ENCODE results near the gene BBS9.

Gene BBS9

DNA sequence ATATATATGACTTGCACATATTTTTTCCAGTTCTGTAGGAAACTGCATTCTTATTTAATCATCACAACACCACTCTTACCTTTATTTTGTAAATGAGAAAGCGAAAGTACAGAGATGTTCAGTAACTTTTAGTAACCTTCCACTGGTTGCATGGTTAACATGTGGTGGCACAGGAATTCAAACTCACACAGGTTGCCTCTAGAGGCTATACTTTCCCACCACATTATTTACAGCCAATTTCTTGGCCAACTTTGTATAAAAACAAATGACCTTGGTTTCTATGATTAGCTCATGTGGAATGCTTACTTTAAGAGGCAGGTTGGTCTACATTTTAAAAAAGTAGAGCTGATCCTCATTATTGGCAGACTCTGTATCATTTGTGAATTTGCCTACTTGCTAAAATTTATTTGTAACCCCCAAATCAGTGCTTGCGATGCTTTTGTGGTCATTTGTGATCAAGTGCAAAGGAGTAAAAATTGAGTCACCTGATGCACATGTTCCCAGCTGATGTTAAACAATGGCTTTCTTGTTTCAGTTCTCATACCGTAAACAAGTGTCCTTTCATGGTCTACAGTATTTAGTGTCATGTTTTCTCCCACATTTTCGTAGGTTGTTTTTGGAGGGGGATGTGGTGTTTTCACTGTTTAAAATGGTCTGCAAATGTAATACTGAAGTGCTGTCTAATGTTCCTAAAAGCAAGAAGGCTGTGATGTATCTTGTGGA lies 14.8 kb downstream of the BBS9 start:
- H3K4me1 ChIP-seq (ENCODE audit: insufficient read depth, low read length) = no peaks in the 10 kb centered on the region

DNA sequence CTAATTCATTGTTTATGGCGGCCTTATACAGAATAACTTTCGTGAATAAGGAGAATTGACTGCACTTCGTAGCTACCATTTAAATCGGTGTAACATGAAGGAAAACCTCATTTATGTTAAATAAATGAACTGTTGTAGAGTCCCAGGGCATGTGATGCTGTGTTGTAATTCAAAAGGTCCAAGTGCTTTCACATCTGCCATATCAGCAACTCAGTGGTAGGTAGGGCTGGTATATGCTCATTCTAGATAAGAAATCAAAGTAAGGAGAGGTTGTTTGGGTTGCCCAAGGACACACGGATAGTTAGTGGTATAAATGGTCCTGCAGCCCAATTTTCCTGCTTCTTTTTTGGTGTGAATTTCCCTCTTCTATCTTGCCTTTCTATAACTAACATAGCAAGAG lies 15.8 kb downstream of the BBS9 start:
- peaks cover 4% of the 10 kb centered on the region for H3K9me3 ChIP-seq (ENCODE audit: low read length)
- no peaks in the 10 kb centered on the region for H3K27me3 ChIP-seq (ENCODE audit: insufficient read depth, low read length)
- no peak overlapping the region for H3K4me3 ChIP-seq (ENCODE audit: low read length)

More for the DNA sequence above, 14.8 kb downstream of the BBS9 start:
- H2AFZ ChIP-seq (ENCODE audit: low read depth, low read length) = no peak overlapping the region
- H3K9me3 ChIP-seq (ENCODE audit: low read length) = peaks cover 4% of the 10 kb centered on the region
- no peak overlapping the region for H3K4me3 ChIP-seq (ENCODE audit: low read length)
- H3K36me3 ChIP-seq (ENCODE audit: insufficient read depth, low read length) = no peaks in the 10 kb centered on the region
- H3K27me3 ChIP-seq (ENCODE audit: insufficient read depth, low read length) = no peaks in the 10 kb centered on the region

DNA sequence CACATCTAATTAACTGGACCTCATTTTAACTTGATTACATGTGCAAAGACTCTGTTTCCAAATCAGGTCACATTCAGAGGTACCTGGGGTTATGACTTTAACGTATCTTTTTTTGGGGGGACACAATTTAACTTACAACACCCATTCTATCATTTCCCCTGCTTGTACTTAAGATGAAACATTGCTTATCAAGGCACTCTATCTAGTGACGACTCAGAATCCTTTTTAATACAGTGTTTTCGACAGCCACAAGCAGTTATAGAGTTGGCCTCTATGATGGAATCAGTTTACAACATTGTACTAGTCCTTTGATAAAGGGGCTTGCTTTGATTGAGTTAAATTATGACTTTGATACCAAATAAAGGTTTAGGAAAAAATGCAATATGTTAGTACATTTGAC lies 22.7 kb downstream of the BBS9 start:
- no peak overlapping the region for H2AFZ ChIP-seq (ENCODE audit: low read depth, low read length)
- H3K4me3 ChIP-seq (ENCODE audit: low read length) = no peak overlapping the region
- H3K9me3 ChIP-seq (ENCODE audit: low read length) = no peaks in the 10 kb centered on the region
- no peaks in the 10 kb centered on the region for H3K36me3 ChIP-seq (ENCODE audit: insufficient read depth, low read length)
- no peaks in the 10 kb centered on the region for H3K27me3 ChIP-seq (ENCODE audit: insufficient read depth, low read length)
- no peaks in the 10 kb centered on the region for H3K4me1 ChIP-seq (ENCODE audit: insufficient read depth, low read length)

More for the DNA sequence above, 15.8 kb downstream of the BBS9 start:
- no peaks in the 10 kb centered on the region for H3K36me3 ChIP-seq (ENCODE audit: insufficient read depth, low read length)
- H2AFZ ChIP-seq (ENCODE audit: low read depth, low read length) = no peak overlapping the region
- H3K4me1 ChIP-seq (ENCODE audit: insufficient read depth, low read length) = no peaks in the 10 kb centered on the region

DNA sequence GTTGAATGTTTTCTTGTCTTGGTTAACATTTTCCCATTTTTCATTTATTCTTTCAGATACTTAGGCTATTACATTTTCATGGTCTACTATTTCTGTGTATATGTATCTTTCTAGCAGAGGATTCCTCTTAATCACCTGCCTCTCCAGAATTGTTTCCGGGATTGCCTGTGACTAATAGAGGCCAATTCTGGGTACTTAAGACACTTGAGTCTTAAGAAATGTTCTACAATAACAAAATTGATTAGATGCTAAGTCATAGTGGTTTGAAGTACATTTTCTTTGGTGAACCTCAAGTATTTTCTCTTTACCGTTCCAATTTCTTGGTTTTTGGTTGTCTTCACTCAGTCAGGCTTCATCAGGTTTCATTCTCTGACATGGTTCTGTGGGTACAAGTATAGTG lies 26.4 kb downstream of the BBS9 start:
- H2AFZ ChIP-seq (ENCODE audit: low read depth, low read length) = no peak overlapping the region
- no peaks in the 10 kb centered on the region for H3K9me3 ChIP-seq (ENCODE audit: low read length)
- no peaks in the 10 kb centered on the region for H3K4me1 ChIP-seq (ENCODE audit: insufficient read depth, low read length)
- no peaks in the 10 kb centered on the region for H3K27me3 ChIP-seq (ENCODE audit: insufficient read depth, low read length)
- no peaks in the 10 kb centered on the region for H3K36me3 ChIP-seq (ENCODE audit: insufficient read depth, low read length)
- H3K4me3 ChIP-seq (ENCODE audit: low read length) = no peak overlapping the region

DNA sequence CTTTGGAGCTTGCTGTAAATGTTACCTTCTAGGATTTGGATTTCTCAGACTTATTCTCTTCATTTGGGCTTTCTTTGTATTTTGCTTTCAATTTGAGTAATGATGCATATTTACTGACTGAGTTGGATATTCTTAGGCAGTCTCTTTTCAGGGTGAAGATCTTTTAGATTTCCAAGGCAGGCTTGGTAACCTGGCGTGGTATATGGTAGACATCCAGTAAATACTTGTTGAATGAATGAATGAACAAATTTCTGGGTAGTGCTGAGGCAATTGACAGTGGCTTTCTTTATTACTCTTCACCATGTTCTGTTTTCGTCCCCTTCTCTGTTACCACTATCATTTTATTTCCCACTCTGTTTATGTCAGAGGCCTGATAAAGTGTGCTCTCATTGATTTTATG lies 27.1 kb downstream of the BBS9 start:
- H3K4me1 ChIP-seq (ENCODE audit: insufficient read depth, low read length) = no peaks in the 10 kb centered on the region
- no peak overlapping the region for H3K4me3 ChIP-seq (ENCODE audit: low read length)
- H2AFZ ChIP-seq (ENCODE audit: low read depth, low read length) = no peak overlapping the region
- no peaks in the 10 kb centered on the region for H3K27me3 ChIP-seq (ENCODE audit: insufficient read depth, low read length)
- H3K36me3 ChIP-seq (ENCODE audit: insufficient read depth, low read length) = no peaks in the 10 kb centered on the region
- peaks cover 2% of the 10 kb centered on the region for H3K9me3 ChIP-seq (ENCODE audit: low read length)

DNA sequence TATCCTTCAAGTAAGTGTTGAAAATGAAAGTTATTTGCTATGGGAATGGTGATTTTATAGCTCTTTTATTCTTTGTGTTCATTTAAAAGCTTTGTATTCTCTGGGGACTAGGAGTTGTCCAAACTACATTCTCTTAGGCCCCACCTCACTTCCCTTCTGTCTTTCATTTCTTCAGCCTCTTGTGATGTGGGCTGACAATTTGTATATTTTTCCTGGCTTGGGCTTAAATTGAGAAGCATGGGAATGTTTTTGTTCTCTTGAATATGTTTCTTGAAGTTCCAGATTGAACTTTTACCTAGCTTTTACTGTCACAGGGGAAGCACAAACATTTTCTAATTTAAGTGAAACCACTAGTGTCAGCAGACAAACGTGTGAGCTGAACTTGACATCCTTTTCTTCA lies 27.9 kb downstream of the BBS9 start:
- Histone ChIP-seq H3K27me3 (ENCODE audit: insufficient read depth, low read length) (no peaks in the 10 kb centered on the region), H3K4me1 (ENCODE audit: insufficient read depth, low read length) (no peaks in the 10 kb centered on the region)

DNA sequence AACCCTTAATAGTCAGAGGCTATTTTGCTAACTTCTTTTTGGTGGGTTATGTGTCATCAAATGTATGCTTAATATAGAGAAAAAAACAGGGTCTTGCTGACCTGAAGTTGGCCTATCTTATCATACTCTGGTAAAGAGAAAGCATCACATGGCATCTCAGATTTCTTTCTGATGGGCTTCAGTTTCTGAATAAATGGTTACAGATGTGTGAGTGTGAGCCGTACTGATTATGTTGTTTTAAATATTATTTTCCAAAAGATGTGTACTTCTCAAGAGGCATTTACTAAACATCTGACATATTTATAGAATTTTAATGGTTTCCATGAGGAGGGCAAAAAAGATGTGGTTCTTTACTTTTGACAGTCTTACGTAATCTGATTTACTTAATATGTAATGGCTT lies 28.4 kb downstream of the BBS9 start:
- H3K9me3 ChIP-seq (ENCODE audit: low read length) = peaks cover 2% of the 10 kb centered on the region
- H3K4me3 ChIP-seq (ENCODE audit: low read length) = no peak overlapping the region
- no peaks in the 10 kb centered on the region for H3K4me1 ChIP-seq (ENCODE audit: insufficient read depth, low read length)
- no peaks in the 10 kb centered on the region for H3K27me3 ChIP-seq (ENCODE audit: insufficient read depth, low read length)
- H3K36me3 ChIP-seq (ENCODE audit: insufficient read depth, low read length) = no peaks in the 10 kb centered on the region
- H2AFZ ChIP-seq (ENCODE audit: low read depth, low read length) = no peak overlapping the region

More for the DNA sequence above, 27.9 kb downstream of the BBS9 start:
- Histone ChIP-seq H3K4me3 (ENCODE audit: low read length) (no peak overlapping the region), H2AFZ (ENCODE audit: low read depth, low read length) (no peak overlapping the region), H3K36me3 (ENCODE audit: insufficient read depth, low read length) (no peaks in the 10 kb centered on the region), H3K9me3 (ENCODE audit: low read length) (peaks cover 2% of the 10 kb centered on the region)

DNA sequence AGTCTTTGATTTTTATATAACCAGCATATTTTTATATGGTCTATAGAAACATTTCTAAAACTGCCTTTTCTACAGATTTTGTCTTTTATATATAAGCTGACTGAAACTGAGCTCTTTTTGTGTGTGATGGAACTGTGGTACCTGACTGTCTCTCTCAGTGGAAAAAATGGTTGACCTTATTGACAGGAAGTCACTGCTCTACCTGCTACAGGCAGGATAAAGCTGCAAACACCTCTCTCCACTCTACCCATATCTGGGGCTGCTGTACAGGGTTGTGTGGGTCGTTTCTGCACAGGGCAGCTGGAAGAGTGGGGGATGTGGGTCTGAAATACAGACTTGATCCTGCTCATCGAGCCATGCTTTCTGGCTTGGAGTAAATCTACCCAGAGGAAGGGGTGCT lies 48.5 kb downstream of the BBS9 start:
- Histone ChIP-seq H3K4me1 (ENCODE audit: insufficient read depth, low read length) (no peaks in the 10 kb centered on the region), H3K36me3 (ENCODE audit: insufficient read depth, low read length) (no peaks in the 10 kb centered on the region), H2AFZ (ENCODE audit: low read depth, low read length) (no peak overlapping the region), H3K9me3 (ENCODE audit: low read length) (peaks cover 4% of the 10 kb centered on the region), H3K4me3 (ENCODE audit: low read length) (no peak overlapping the region), H3K27me3 (ENCODE audit: insufficient read depth, low read length) (no peaks in the 10 kb centered on the region)

DNA sequence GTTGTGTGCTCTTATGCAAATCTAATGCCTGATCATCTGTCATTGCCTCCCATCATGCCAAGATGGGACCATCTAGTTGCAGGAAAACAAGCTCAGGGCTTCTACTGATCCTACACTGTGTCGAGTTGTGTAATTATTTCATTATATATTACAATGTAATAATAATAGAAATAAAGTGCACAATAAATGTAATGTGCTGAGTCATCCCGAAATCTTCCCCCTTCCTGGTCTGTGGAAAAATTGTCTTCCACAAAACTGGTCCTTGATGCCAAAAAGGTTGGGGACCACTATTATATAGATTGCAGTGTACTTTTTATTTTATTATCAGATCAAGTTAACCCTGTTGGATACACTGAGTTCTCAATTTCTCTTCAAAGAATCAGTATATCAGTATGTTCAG lies 50.2 kb downstream of the BBS9 start:
- H3K36me3 ChIP-seq (ENCODE audit: insufficient read depth, low read length) = no peaks in the 10 kb centered on the region
- no peak overlapping the region for H3K4me3 ChIP-seq (ENCODE audit: low read length)
- no peak overlapping the region for H2AFZ ChIP-seq (ENCODE audit: low read depth, low read length)
- H3K27me3 ChIP-seq (ENCODE audit: insufficient read depth, low read length) = no peaks in the 10 kb centered on the region
- H3K4me1 ChIP-seq (ENCODE audit: insufficient read depth, low read length) = peaks cover 3% of the 10 kb centered on the region
- H3K9me3 ChIP-seq (ENCODE audit: low read length) = peaks cover 4% of the 10 kb centered on the region

DNA sequence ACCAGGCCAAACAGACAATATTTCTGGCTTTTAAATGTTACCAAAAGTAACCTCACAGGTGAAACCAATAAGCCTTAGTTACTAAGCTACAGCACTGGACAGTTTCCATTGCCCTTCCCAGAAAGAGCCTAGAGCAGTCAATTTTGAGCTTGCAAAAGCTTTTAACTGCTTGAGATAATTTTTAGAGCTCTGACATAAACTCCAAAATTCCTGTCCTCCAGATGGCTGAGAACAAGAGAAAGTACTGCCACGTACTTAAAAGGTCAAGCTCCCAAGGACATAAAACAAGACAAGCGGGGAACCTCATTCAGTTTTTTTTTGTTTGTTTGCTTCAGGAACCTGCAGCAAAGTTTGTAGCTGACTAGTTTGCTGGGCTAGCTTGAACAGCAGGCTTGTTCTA lies 54.1 kb downstream of the BBS9 start:
- H3K36me3 ChIP-seq (ENCODE audit: insufficient read depth, low read length) = no peaks in the 10 kb centered on the region
- no peaks in the 10 kb centered on the region for H3K27me3 ChIP-seq (ENCODE audit: insufficient read depth, low read length)
- no peak overlapping the region for H2AFZ ChIP-seq (ENCODE audit: low read depth, low read length)
- H3K4me3 ChIP-seq (ENCODE audit: low read length) = no peak overlapping the region
- H3K4me1 ChIP-seq (ENCODE audit: insufficient read depth, low read length) = peaks cover 3% of the 10 kb centered on the region
- H3K9me3 ChIP-seq (ENCODE audit: low read length) = peaks cover 4% of the 10 kb centered on the region

DNA sequence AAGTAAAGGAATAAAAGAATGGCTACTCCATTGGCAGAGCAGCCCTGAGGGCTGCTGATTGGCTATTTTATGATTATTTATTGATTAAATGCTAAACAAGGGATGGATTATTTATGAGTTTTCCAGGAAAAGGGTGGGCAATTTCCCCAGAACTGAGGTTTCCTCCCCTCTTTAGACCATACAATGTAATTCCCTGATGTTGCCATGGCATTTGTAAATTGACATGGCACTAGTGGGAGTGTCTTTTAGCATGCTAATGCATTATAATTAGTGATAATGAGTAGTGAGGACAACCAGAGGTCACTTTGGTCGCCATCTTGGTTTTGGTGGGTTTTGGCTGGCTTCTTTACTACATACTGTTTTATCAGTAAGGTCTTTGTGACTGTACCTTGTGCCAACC lies 55.5 kb downstream of the BBS9 start:
- no peaks in the 10 kb centered on the region for H3K27me3 ChIP-seq (ENCODE audit: insufficient read depth, low read length)
- H3K36me3 ChIP-seq (ENCODE audit: insufficient read depth, low read length) = no peaks in the 10 kb centered on the region
- H3K4me1 ChIP-seq (ENCODE audit: insufficient read depth, low read length) = peaks cover 3% of the 10 kb centered on the region
- H3K9me3 ChIP-seq (ENCODE audit: low read length) = peaks cover 3% of the 10 kb centered on the region
- H2AFZ ChIP-seq (ENCODE audit: low read depth, low read length) = no peak overlapping the region
- H3K4me3 ChIP-seq (ENCODE audit: low read length) = no peak overlapping the region

DNA sequence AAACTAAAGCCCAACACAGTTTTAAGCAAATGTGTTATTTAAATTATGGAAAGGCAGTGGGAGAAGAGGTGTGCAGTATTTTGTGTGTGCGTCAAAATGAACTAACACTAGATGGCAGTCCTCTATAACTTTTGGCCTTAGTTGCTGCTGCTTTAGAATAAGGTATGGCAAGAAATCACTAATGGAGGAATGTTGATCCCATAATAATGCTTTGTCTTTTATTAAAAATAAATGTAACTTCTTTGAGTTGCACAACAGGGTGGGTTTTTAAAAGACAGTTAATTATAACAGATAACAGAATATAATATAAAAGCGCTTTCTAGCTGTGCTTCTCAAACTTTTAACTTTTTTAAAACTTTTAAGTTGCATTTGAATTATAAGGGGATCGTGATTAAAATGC lies 56.4 kb downstream of the BBS9 start:
- Histone ChIP-seq H3K4me1 (ENCODE audit: insufficient read depth, low read length) (peaks cover 3% of the 10 kb centered on the region), H3K9me3 (ENCODE audit: low read length) (no peaks in the 10 kb centered on the region), H3K36me3 (ENCODE audit: insufficient read depth, low read length) (no peaks in the 10 kb centered on the region), H2AFZ (ENCODE audit: low read depth, low read length) (no peak overlapping the region), H3K27me3 (ENCODE audit: insufficient read depth, low read length) (no peaks in the 10 kb centered on the region), H3K4me3 (ENCODE audit: low read length) (no peak overlapping the region)

DNA sequence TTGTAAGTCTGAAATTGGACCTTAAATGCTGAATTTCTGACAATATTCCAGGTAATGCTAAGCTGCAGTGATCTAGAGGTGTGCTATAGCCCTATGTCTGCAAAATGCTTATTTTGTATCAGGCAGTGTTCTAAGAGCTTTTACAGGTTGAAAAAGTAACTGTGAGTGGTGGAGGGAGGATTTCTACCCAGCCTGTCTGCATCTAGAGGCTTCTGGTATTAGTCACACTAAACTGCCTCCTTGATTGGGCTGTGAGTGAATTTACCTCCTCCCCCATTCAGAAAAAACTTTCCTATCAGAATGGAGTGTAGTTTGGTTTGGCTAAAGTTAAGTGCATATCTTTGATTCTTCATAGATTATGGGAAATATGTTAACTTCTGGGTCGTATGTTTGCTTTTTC lies 56.8 kb downstream of the BBS9 start:
- Histone ChIP-seq H2AFZ (ENCODE audit: low read depth, low read length) (no peak overlapping the region), H3K27me3 (ENCODE audit: insufficient read depth, low read length) (no peaks in the 10 kb centered on the region), H3K9me3 (ENCODE audit: low read length) (no peaks in the 10 kb centered on the region), H3K36me3 (ENCODE audit: insufficient read depth, low read length) (no peaks in the 10 kb centered on the region), H3K4me1 (ENCODE audit: insufficient read depth, low read length) (peaks cover 3% of the 10 kb centered on the region), H3K4me3 (ENCODE audit: low read length) (no peak overlapping the region)

DNA sequence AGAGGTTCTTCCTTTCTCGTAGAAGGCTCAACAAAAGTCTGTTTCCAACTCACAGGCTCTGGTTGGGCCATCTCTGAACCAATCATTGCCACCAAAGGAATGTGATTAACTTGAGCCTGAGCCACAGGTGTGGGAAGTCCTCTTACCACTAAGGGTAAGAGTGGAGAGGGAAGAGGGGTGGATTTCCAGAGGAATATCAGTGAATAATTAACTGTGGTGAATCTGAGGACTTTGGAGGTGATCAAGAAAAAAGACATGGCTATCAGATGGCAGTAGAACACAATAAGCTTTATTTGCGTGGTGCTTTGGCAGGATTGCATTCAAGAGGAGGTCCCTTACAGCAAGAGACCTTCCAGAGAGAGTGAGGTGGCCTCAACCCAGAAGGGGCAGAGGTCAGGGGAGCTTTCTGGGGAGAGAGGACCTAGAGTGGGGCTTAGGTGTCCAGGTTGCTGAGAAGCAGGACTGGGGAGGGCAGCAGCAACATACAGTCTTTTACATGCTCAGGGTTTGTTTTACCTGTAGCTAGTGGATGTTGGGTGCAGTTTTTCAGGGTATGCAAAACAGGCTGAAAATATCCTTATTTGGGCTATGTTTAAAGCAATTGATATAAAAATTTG lies 61.4 kb downstream of the BBS9 start:
- no peak overlapping the region for H2AFZ ChIP-seq (ENCODE audit: low read depth, low read length)
- no peaks in the 10 kb centered on the region for H3K9me3 ChIP-seq (ENCODE audit: low read length)
- H3K36me3 ChIP-seq (ENCODE audit: insufficient read depth, low read length) = no peaks in the 10 kb centered on the region
- no peaks in the 10 kb centered on the region for H3K27me3 ChIP-seq (ENCODE audit: insufficient read depth, low read length)
- no peaks in the 10 kb centered on the region for H3K4me1 ChIP-seq (ENCODE audit: insufficient read depth, low read length)
- H3K4me3 ChIP-seq (ENCODE audit: low read length) = no peak overlapping the region
